HepG2 (cell line): ENCODE results near the gene MSH3. TPM values are rescaled to one million over a fixed set of nuclear protein-coding genes. Genes with fewer than 3 reads are reported as not detected.
A peak's percentile ranks its signal among the peaks of the same experiment; 100 is the strongest.

Experiments
- ATAC-seq: fragments of 200-7000 bp; cut with Tn5 transposase; 3 replicates; pipeline ENCODE4 v1.9.1; 2020; ENCODE audit warnings: mild to moderate bottlenecking, moderate library complexity
- BruUV-seq: library from RNA; stranded (reverse); fragments of 400-500 nt; replicated peaks from 2 replicates; lab custom pipeline; 2021; lab: Mats Ljungman, UMichigan
- CTCF ChIA-PET: fragments of 300-600 bp; formaldehyde crosslinking; extraction: SDS; loops from one replicate; lab custom pipeline; 2021; ENCODE audit warnings: low total read pairs, inconsistent platforms, low intra/inter-chr PET ratio; lab: Yijun Ruan, JAX
- POLR2A ChIA-PET: fragments of 350-600 bp; sonication (Branson Sonifier 250); formaldehyde crosslinking; loops from one replicate; lab custom pipeline; 2020; ENCODE audit warnings: antibody characterized with exemption, inconsistent platforms; lab: Yijun Ruan, JAX
- DNase-seq: peaks from one replicate; pipeline ENCODE4 v3.0.0-alpha.2; 2015; ENCODE audit warnings: low spot score
- FAIRE-seq: peaks from 3 replicates; lab custom pipeline; 2011; peaks lifted over from hg19 to GRCh38; lab: Jason Lieb, UNC
- H2AFZ ChIP-seq: one replicate; pipeline ENCODE4 v1.6.1; 2011; ENCODE audit warnings: low read length, inconsistent platforms
- H3K27ac ChIP-seq: fragments of 300-600 bp; 3 replicates; pipeline ENCODE4 v1.8.0; 2011; ENCODE audit warnings: mixed run types, mild to moderate bottlenecking, mixed read lengths, low read length, inconsistent platforms; ENCODE audit not compliant: insufficient read depth; ENCODE audit errors: extremely low read length
- H3K27me3 ChIP-seq, 2 experiments: fragments of 200-600 bp in 1 of 2; 2 replicates in 1 of 2; 3 replicates in 1 of 2; pipeline versions ENCODE4 v1.6.0 to v1.8.0; 2011; ENCODE audit warnings: low read length in 2 of 2, mild to moderate bottlenecking in 2 of 2, moderate library complexity in 2 of 2, inconsistent platforms in 1 of 2; ENCODE audit not compliant: insufficient read depth in 2 of 2, control insufficient read depth in 1 of 2
- H3K36me3 ChIP-seq, 2 experiments: fragments of 200-600 bp in 1 of 2; replicated peaks in 1 of 2; 2 replicates in 1 of 2; 3 replicates in 1 of 2; pipeline versions ENCODE4 v1.5.1 to v1.8.0; 2011; ENCODE audit warnings: low read length in 2 of 2, inconsistent platforms in 1 of 2; ENCODE audit not compliant: insufficient read depth in 2 of 2, control insufficient read depth in 1 of 2
- H3K4me1 ChIP-seq: 2 replicates; pipeline ENCODE4 v1.5.1; 2012; ENCODE audit warnings: low read length, inconsistent platforms; ENCODE audit not compliant: insufficient read depth
- H3K4me2 ChIP-seq: 2 replicates; pipeline ENCODE4 v1.6.0; 2011; ENCODE audit warnings: low read depth, low read length, inconsistent platforms
- H3K4me3 ChIP-seq, 3 experiments: fragments of 200-600 bp in 1 of 3; sonication (generic), shearing (Covaris generic) in 1 of 3; replicated peaks in 1 of 3; 2 replicates each; pipeline ENCODE4 v1.5.1; 2011 to 2016; ENCODE audit warnings: low read length in 3 of 3, inconsistent platforms in 2 of 3, low read depth in 2 of 3, mild to moderate bottlenecking in 2 of 3, control low read depth in 1 of 3, mixed read lengths in 1 of 3; ENCODE audit not compliant: insufficient read depth in 1 of 3
- H3K79me2 ChIP-seq: one replicate; pipeline ENCODE4 v1.6.1; 2011; ENCODE audit warnings: low read length, inconsistent platforms; ENCODE audit not compliant: insufficient read depth
- H3K9ac ChIP-seq: 2 replicates; pipeline ENCODE4 v1.6.0; 2011; ENCODE audit warnings: mild to moderate bottlenecking, low read depth, low read length, inconsistent platforms; ENCODE audit not compliant: insufficient read depth
- H3K9me3 ChIP-seq: 2 replicates; pipeline ENCODE4 v1.5.1; 2012; ENCODE audit warnings: mild to moderate bottlenecking, low read length
- H4K20me1 ChIP-seq: 2 replicates; pipeline ENCODE4 v1.6.0; 2011; ENCODE audit warnings: inconsistent platforms, mild to moderate bottlenecking, low read length, moderate library complexity; ENCODE audit not compliant: insufficient read depth
- ERF ChIP-seq: IDR thresholded peaks from 2 replicates; pipeline ENCODE4 v1.6.1; 2018; ENCODE audit warnings: missing biosample characterization, missing genetic modification reagents
- GFI1 ChIP-seq: sonication (generic); formaldehyde crosslinking; IDR thresholded peaks from 2 replicates; pipeline ENCODE4 v1.5.0; 2020; ENCODE audit warnings: missing genetic modification reagents, mild to moderate bottlenecking, borderline replicate concordance
- HDAC1 ChIP-seq: sonication (generic); formaldehyde crosslinking; IDR thresholded peaks from 2 replicates; pipeline ENCODE4 v1.5.1; 2020; ENCODE audit warnings: mild to moderate bottlenecking, missing genetic modification reagents
- HDAC2 ChIP-seq: sonication (generic); formaldehyde crosslinking; IDR thresholded peaks from 2 replicates; pipeline ENCODE4 v1.4.0; 2020; ENCODE audit warnings: missing genetic modification reagents
- LCORL ChIP-seq, 2 experiments: fragments of 450-650 bp in 1 of 2; sonication (generic) in 1 of 2; formaldehyde crosslinking in 1 of 2; IDR thresholded peaks; 2 replicates each; pipeline versions ENCODE4 v1.5.0 to v1.6.1; 2017 to 2020; ENCODE audit warnings: antibody characterized with exemption in 1 of 2, missing genetic modification reagents in 1 of 2
- MTA1 ChIP-seq: sonication (generic); formaldehyde crosslinking; IDR thresholded peaks from 2 replicates; pipeline ENCODE4 v1.4.0; 2020; ENCODE audit warnings: missing genetic modification reagents, mild to moderate bottlenecking, borderline replicate concordance
- SOX6 ChIP-seq, 2 experiments: fragments of 450-650 bp in 1 of 2; sonication (generic) in 1 of 2; formaldehyde crosslinking in 1 of 2; IDR thresholded peaks; 2 replicates each; pipeline versions ENCODE4 v1.4.0 to v1.6.1; 2017 to 2020; ENCODE audit warnings: antibody characterized with exemption in 1 of 2, mild to moderate bottlenecking in 1 of 2, missing genetic modification reagents in 1 of 2
- STAT5B ChIP-seq: sonication (generic); formaldehyde crosslinking; IDR thresholded peaks from 2 replicates; pipeline ENCODE4 v1.4.0; 2020; ENCODE audit warnings: missing genetic modification reagents
- ZNF292 ChIP-seq: sonication (generic); formaldehyde crosslinking; IDR thresholded peaks from 2 replicates; pipeline ENCODE4 v1.8.1; 2022; ENCODE audit warnings: mild to moderate bottlenecking, low read depth, missing genetic modification reagents, borderline replicate concordance
- ZNF296 ChIP-seq: sonication (generic); formaldehyde crosslinking; conservative IDR thresholded peaks from 2 replicates; pipeline ENCODE4 v1.5.0; 2020; ENCODE audit warnings: mild to moderate bottlenecking, missing genetic modification reagents
- ZNF556 ChIP-seq: sonication (generic); formaldehyde crosslinking; IDR thresholded peaks from 2 replicates; pipeline ENCODE4 v1.4.0; 2020; ENCODE audit warnings: mild to moderate bottlenecking, missing genetic modification reagents, borderline replicate concordance
- ZSCAN20 ChIP-seq: sonication (generic); formaldehyde crosslinking; IDR thresholded peaks from 2 replicates; pipeline ENCODE4 v1.4.0; 2020; ENCODE audit warnings: missing genetic modification reagents, mild to moderate bottlenecking, borderline replicate concordance
- ZXDC ChIP-seq: sonication (generic); formaldehyde crosslinking; IDR thresholded peaks from 2 replicates; pipeline ENCODE4 v1.5.0; 2020; ENCODE audit warnings: mild to moderate bottlenecking, missing genetic modification reagents
- in situ Hi-C: cut with HindIII; loops from 2 replicates; pipeline ENCODE4 v1.10.0; 2017; ENCODE audit warnings: low pct_unique_long_range_greater_than_20kb; ENCODE audit not compliant: extremely low pct_ligation_motif_present
- intact Hi-C: fragments of 100-400 bp; cut with micrococcal nuclease; formaldehyde crosslinking; loops from one replicate; pipeline ENCODE4 v1.10.0; 2022; ENCODE audit not compliant: unreplicated experiment
- polyA plus RNA-seq, 8 experiments: library from polyadenylated mRNA; depleted of rRNA in 3 of 8; stranded (reverse) in 7 of 8; unstranded in 1 of 8; fragments of >200 nt; fragmentation: Illumina TruSeq in 4 of 8; extraction: Trizol in 4 of 8; gene quantifications; 2 replicates each; pipeline versions ENCODE4 v1.2.1 to v1.2.3, GENCODE V29; 2011 to 2016; ENCODE audit warnings: low read depth in 4 of 8, missing spikeins in 1 of 8, mixed read lengths in 1 of 8; ENCODE audit not compliant: insufficient read depth in 1 of 8
- total RNA-seq, 5 experiments: library from RNA; depleted of rRNA; stranded (reverse); fragments of >200 nt; fragmentation: Illumina TruSeq; extraction: Trizol; gene quantifications; 2 replicates each; pipeline ENCODE4 v1.2.3, GENCODE V29; 2016; ENCODE audit warnings: low read depth in 1 of 5
- TF ChIP-seq, protein P1 (sequence below): sonication (generic); formaldehyde crosslinking; IDR thresholded peaks from 2 replicates; pipeline ENCODE4 v1.8.1; 2023; ENCODE audit warnings: mild to moderate bottlenecking, inconsistent platforms, moderate library complexity, missing genetic modification reagents, borderline replicate concordance

The MSH3 gene
- total and polyA plus RNA-seq, 2 of the 13 experiments (the other 11 are each of a cell fraction or from before 2014, with no cell fraction given), result 4.0 to 16.4 TPM

DNA sequence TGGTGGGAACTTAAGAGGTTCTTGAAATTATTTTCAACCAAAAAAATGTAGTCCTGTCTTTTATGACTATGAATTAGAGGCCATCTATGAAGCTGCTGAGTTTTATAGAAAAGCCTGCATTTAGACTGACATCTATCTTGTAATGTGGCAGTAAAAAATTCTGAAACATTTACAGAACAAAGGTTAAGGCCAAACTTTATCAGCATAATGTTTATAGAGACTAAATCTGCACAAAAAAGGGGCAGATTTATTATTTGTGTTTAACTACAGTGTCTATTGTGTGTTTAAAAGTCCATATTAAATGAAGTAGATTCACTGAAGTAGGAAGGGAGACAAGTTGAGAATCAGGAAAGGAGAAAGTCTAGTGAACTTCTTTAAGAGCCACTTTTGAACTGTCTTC is 47.1 kb upstream of the MSH3 start:
- no peaks in the 10 kb centered on the region for H3K36me3 ChIP-seq
- CTCF ChIA-PET, result no interaction called here
- intact Hi-C loops (no loop called here), in situ Hi-C loops (no loop called here)
- H3K4me3 ChIP-seq, result no peak overlapping the region
- BruUV-seq, result no TSS peak
- ATAC-seq, result peak; percentile 38
- FAIRE-seq, result peak; percentile 18
- no peaks in the 10 kb centered on the region for H3K9me3 ChIP-seq
- no peak for TF ChIP-seq ZXDC (CRISPR knock-in tag)
- no peaks in the 10 kb centered on the region for H4K20me1 ChIP-seq
- no peak overlapping the region for H2AFZ ChIP-seq
- no peak for DNase-seq
- no peaks in the 10 kb centered on the region for H3K79me2 ChIP-seq
- POLR2A ChIA-PET, result interaction anchor here (1.0 kb wide), 1 partner anchor 48 kb away, joined by 3 read pairs; the partner anchor contains the start of genes DHFR and MSH3
- peak overlapping the region; percentile 48 for H3K4me2 ChIP-seq
- peaks cover 32% of the 10 kb centered on the region for H3K4me1 ChIP-seq
- no peaks in the 10 kb centered on the region for H3K27me3 ChIP-seq
- no peak overlapping the region for H3K9ac ChIP-seq
- H3K27ac ChIP-seq, result peak overlapping the region; percentile 59

DNA sequence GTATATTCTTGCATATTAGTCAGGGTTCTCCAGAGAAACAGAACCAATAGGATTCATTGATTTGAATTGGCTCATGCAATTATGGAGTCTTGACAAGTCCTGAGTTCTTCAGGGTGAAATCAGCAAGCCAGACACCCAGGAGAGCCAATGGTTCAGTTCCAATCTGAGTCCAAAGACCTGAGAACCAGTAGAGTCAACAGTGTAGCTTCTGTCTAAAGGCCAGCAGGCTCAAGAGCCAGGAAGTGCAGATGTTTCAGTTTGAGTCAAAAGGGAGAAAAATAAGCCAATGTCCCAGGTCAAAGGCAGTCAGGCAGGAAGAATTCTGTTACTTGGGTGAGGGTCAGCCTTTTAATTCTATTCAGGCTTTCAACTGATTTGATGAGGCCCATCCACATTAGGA is 46.6 kb upstream of the MSH3 start:
- intact Hi-C loops (no loop called here), in situ Hi-C loops (no loop called here)
- DNase-seq (peak; percentile 67), ATAC-seq (peak; percentile 100), FAIRE-seq (peak; percentile 93)
- Histone ChIP-seq H4K20me1 (no peaks in the 10 kb centered on the region), H3K27me3 (no peaks in the 10 kb centered on the region), H2AFZ (no peak overlapping the region), H3K36me3 (no peaks in the 10 kb centered on the region), H3K9ac (no peak overlapping the region; the same call in 1 of the 2 replicates), H3K9me3 (no peaks in the 10 kb centered on the region), H3K4me1 (peaks cover 32% of the 10 kb centered on the region), H3K4me3 (no peak overlapping the region), H3K4me2 (peak overlapping the region; percentile 48), H3K79me2 (no peaks in the 10 kb centered on the region), H3K27ac (peak overlapping the region; percentile 59)
- BruUV-seq, result no TSS peak
- POLR2A ChIA-PET, result interaction anchor here (1.0 kb wide), 1 partner anchor 47 kb away, joined by 3 read pairs; the partner anchor contains the start of genes DHFR and MSH3
- CTCF ChIA-PET, result no interaction called here
- TF ChIP-seq ERF (CRISPR knock-in tag), result no peak
- TF ChIP-seq, protein P1, sequence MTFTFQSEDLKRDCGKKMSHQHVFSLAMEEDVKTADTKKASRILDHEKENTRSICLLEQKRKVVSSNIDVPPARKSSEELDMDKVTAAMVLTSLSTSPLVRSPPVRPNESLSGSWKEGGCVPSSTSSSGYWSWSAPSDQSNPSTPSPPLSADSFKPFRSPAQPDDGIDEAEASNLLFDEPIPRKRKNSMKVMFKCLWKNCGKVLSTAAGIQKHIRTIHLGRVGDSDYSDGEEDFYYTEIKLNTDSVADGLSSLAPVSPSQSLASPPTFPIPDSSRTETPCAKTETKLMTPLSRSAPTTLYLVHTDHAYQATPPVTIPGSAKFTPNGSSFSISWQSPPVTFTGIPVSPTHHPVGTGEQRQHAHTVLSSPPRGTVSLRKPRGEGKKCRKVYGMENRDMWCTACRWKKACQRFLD (CRISPR knock-in tag), result no peak
- no peak for TF ChIP-seq ZNF296 (CRISPR knock-in tag)
- 0 out of 2 replicates have a peak, but pooled peaks have one; percentile 14 for TF ChIP-seq GFI1 (CRISPR knock-in tag)
- peak; percentile 82; the same call in 1 of the 2 replicates for TF ChIP-seq ZNF292 (CRISPR knock-in tag)
- no peak for TF ChIP-seq ZNF556
- no peak for TF ChIP-seq LCORL (IDR thresholded peaks at IDR 0.05)
- TF ChIP-seq LCORL (CRISPR knock-in tag; IDR thresholded peaks at IDR 0.05), result peak; percentile 59; the same call in 1 of the 2 replicates
- TF ChIP-seq STAT5B, result no peak
- no peak for TF ChIP-seq MTA1 (CRISPR knock-in tag)
- peak; percentile 61; the same call in 1 of the 2 replicates for TF ChIP-seq ZSCAN20 (CRISPR knock-in tag)
- peak; percentile 40; the same call in 1 of the 2 replicates for TF ChIP-seq HDAC2 (CRISPR knock-in tag)
- TF ChIP-seq HDAC1 (CRISPR knock-in tag), result peak; percentile 31; the same call in 1 of the 2 replicates
- no peak for TF ChIP-seq SOX6 (IDR thresholded peaks at IDR 0.05)
- 0 out of 2 replicates have a peak, but pooled peaks have one; percentile 39 for TF ChIP-seq SOX6 (CRISPR knock-in tag; IDR thresholded peaks at IDR 0.05)
